BLaER1 treated with 17β-estradiol and CSF1 and Interleukin-3, amounts not matched to agents 10 nM and 100 nM (cell line): Measurements from ENCODE around the gene PRDM13.

ENCODE experiments used
- H3K27ac ChIP-seq, 11 experiments: shearing (Covaris generic); formaldehyde crosslinking; 2 replicates each; pipeline ENCODE4 v1.8.1; 2022
- H3K27me3 ChIP-seq, 11 experiments: shearing (Covaris generic); formaldehyde crosslinking; 2 replicates each; pipeline ENCODE4 v1.8.1; 2022
- H3K36me3 ChIP-seq, 11 experiments: shearing (Covaris generic); formaldehyde crosslinking; 2 replicates each; pipeline ENCODE4 v1.8.1; 2022
- H3K4me1 ChIP-seq, 10 experiments: shearing (Covaris generic); formaldehyde crosslinking; 2 replicates each; pipeline ENCODE4 v1.8.1; 2022
- H3K4me2 ChIP-seq, 11 experiments: shearing (Covaris generic); formaldehyde crosslinking; 2 replicates each; pipeline ENCODE4 v1.8.1; 2022
- H3K4me3 ChIP-seq, 10 experiments: shearing (Covaris generic); formaldehyde crosslinking; 2 replicates each; pipeline ENCODE4 v1.8.1; 2022
- H3K9ac ChIP-seq, 11 experiments: shearing (Covaris generic); formaldehyde crosslinking; 2 replicates each; pipeline ENCODE4 v1.8.1; 2022
- H3K9me3 ChIP-seq, 11 experiments: shearing (Covaris generic); formaldehyde crosslinking; replicated peaks in 1 of 11; 2 replicates each; pipeline ENCODE4 v1.8.1; 2022
- H4K20me1 ChIP-seq, 11 experiments: shearing (Covaris generic); formaldehyde crosslinking; 2 replicates each; pipeline ENCODE4 v1.8.1; 2022
- Cebpa-rat ChIP-seq, 11 experiments: shearing (Covaris generic); IDR thresholded peaks; 2 replicates each; pipeline ENCODE4 v1.8.1; 2022

Gene PRDM13

GRCh38 chr6:99606656-99607415 is at the start of gene PRDM13:
PRDM13 (plus strand) TSS chr6:99606833; CDS start chr6:99607035, 202 bp downstream.
- H3K9ac ChIP-seq = no peak within 1 kb of the TSS
- H3K4me2 ChIP-seq = no peak within 1 kb of the TSS
- peaks cover 0 to 8% (median 0%) of the 10 kb centered on the region in 11 experiments; a peak in 3 of 22 replicates for H3K36me3 ChIP-seq
- H3K9me3 ChIP-seq = peaks cover 30 to 65% (median 57%) of the 10 kb centered on the region in 11 experiments
- peaks cover 18 to 38% (median 25%) of the 10 kb centered on the region in 10 experiments for H3K4me1 ChIP-seq
- H4K20me1 ChIP-seq = peaks cover 0 to 19% (median 5%) of the 10 kb centered on the region in 11 experiments; a peak in 7 of 22 replicates
- H3K27me3 ChIP-seq = peaks cover 69 to 84% (median 77%) of the 10 kb centered on the region in 11 experiments
- no peak within 1 kb of the TSS for H3K27ac ChIP-seq
- H3K4me3 ChIP-seq = peak within 1 kb of the TSS in 3 of 10 experiments; percentile 7 to 17 (median 15); a peak in 3 of 20 replicates
- TF ChIP-seq Cebpa-rat (IDR thresholded peaks at IDR 0.05) = no peak

- TF ChIP-seq Cebpa-rat (IDR thresholded peaks at IDR 0.05) = 0 out of 22 replicates have a peak, but pooled peaks of 1 of the 11 experiments have one; percentile 18
- Histone ChIP-seq H4K20me1 (peaks cover 0 to 43% (median 31%) of the 10 kb centered on the region in 11 experiments; a peak in 14 of 22 replicates), H3K9ac (no peak overlapping the region), H3K4me2 (peak overlapping the region in 5 of 11 experiments; percentile 6 to 58 (median 42); a peak in 6 of 22 replicates), H3K9me3 (peaks cover 0 to 5% (median 0%) of the 10 kb centered on the region in 11 experiments; a peak in 2 of 22 replicates), H3K4me1 (peaks cover 0 to 24% (median 12%) of the 10 kb centered on the region in 10 experiments; a peak in 14 of 20 replicates), H3K27ac (0 out of 22 replicates have a peak overlapping the region, but pooled peaks of 1 of the 11 experiments have one; percentile 21), H3K4me3 (no peak overlapping the region), H3K27me3 (no peaks in the 10 kb centered on the region), H3K36me3 (peaks cover 65 to 94% (median 82%) of the 10 kb centered on the region in 11 experiments)
Observed at GRCh38 chr6:99559057-99559456, 47.6 kb upstream of the PRDM13 start.

GRCh38 chr6:99560668-99561067 is 46.0 kb upstream of the PRDM13 start:
- no peak overlapping the region for H3K4me3 ChIP-seq
- peaks cover 49 to 82% (median 66%) of the 10 kb centered on the region in 11 experiments for H3K36me3 ChIP-seq
- peaks cover 0 to 24% (median 12%) of the 10 kb centered on the region in 10 experiments; a peak in 14 of 20 replicates for H3K4me1 ChIP-seq

GRCh38 chr6:99563056-99563723 is 43.4 kb upstream of the PRDM13 start:
- TF ChIP-seq Cebpa-rat (IDR thresholded peaks at IDR 0.05) = no peak
- Histone ChIP-seq H3K27ac (no peak overlapping the region), H3K4me2 (no peak overlapping the region), H4K20me1 (peaks cover 0 to 82% (median 66%) of the 10 kb centered on the region in 11 experiments; a peak in 18 of 22 replicates), H3K9me3 (no peaks in the 10 kb centered on the region), H3K4me1 (peaks cover 10 to 39% (median 25%) of the 10 kb centered on the region in 10 experiments; a peak in 19 of 20 replicates), H3K27me3 (no peaks in the 10 kb centered on the region), H3K9ac (no peak overlapping the region), H3K36me3 (peaks cover 24 to 57% (median 41%) of the 10 kb centered on the region in 11 experiments), H3K4me3 (no peak overlapping the region)

More at GRCh38 chr6:99560668-99561067, 46.0 kb upstream of the PRDM13 start:
- no peak overlapping the region for H3K9ac ChIP-seq
- no peaks in the 10 kb centered on the region for H3K27me3 ChIP-seq
- no peak for TF ChIP-seq Cebpa-rat (IDR thresholded peaks at IDR 0.05)
- H4K20me1 ChIP-seq = peaks cover 0 to 59% (median 47%) of the 10 kb centered on the region in 11 experiments; a peak in 14 of 22 replicates
- H3K27ac ChIP-seq = no peak overlapping the region
- no peak overlapping the region for H3K4me2 ChIP-seq
- no peaks in the 10 kb centered on the region; a peak in 1 of 22 replicates for H3K9me3 ChIP-seq

- Histone ChIP-seq H3K27ac (peak within 1 kb of the TSS; percentile 88 to 97 (median 93)), H3K9ac (peak within 1 kb of the TSS; percentile 92 to 98 (median 96)), H3K9me3 (peaks cover 0 to 10% (median 0%) of the 10 kb centered on the region in 11 experiments; a peak in 2 of 22 replicates), H3K4me2 (peak within 1 kb of the TSS; percentile 76 to 97 (median 89)), H3K36me3 (peaks cover 0 to 13% (median 5%) of the 10 kb centered on the region in 11 experiments; a peak in 8 of 22 replicates), H4K20me1 (peaks cover 0 to 48% (median 43%) of the 10 kb centered on the region in 11 experiments; a peak in 18 of 22 replicates), H3K4me1 (peaks cover 13 to 20% (median 17%) of the 10 kb centered on the region in 10 experiments), H3K4me3 (peak within 1 kb of the TSS; percentile 82 to 99 (median 94)), H3K27me3 (no peaks in the 10 kb centered on the region)
- TF ChIP-seq Cebpa-rat (IDR thresholded peaks at IDR 0.05) = no peak
Observed at GRCh38 chr6:99568103-99568933, 38.3 kb upstream of the PRDM13 start, which contains the start of gene CCNC. CCNC (minus strand) TSS chr6:99568660; CDS start chr6:99568527, 133 bp downstream.

GRCh38 chr6:99573980-99574617 is 32.5 kb upstream of the PRDM13 start:
- H3K27ac ChIP-seq = no peak overlapping the region
- no peak overlapping the region for H3K4me3 ChIP-seq
- H3K4me2 ChIP-seq = no peak overlapping the region
- peaks cover 0 to 9% (median 0%) of the 10 kb centered on the region in 11 experiments; a peak in 2 of 22 replicates for H3K9me3 ChIP-seq
- no peaks in the 10 kb centered on the region for H3K36me3 ChIP-seq
- H3K27me3 ChIP-seq = no peaks in the 10 kb centered on the region
- H4K20me1 ChIP-seq = no peaks in the 10 kb centered on the region
- peaks cover 0 to 6% (median 5%) of the 10 kb centered on the region in 10 experiments; a peak in 7 of 20 replicates for H3K4me1 ChIP-seq
- no peak overlapping the region for H3K9ac ChIP-seq
- no peak for TF ChIP-seq Cebpa-rat (IDR thresholded peaks at IDR 0.05)

GRCh38 chr6:99575544-99576227 is 30.9 kb upstream of the PRDM13 start:
- Histone ChIP-seq H3K4me3 (no peak overlapping the region), H3K27me3 (no peaks in the 10 kb centered on the region), H3K4me2 (no peak overlapping the region), H3K9ac (no peak overlapping the region), H3K9me3 (no peaks in the 10 kb centered on the region), H4K20me1 (no peaks in the 10 kb centered on the region), H3K27ac (no peak overlapping the region), H3K4me1 (peaks cover 0 to 6% (median 5%) of the 10 kb centered on the region in 10 experiments; a peak in 7 of 20 replicates), H3K36me3 (no peaks in the 10 kb centered on the region)
- no peak for TF ChIP-seq Cebpa-rat (IDR thresholded peaks at IDR 0.05)
